Fibroblast of lung (primary cell): ENCODE measurements around the gene CSGALNACT2. TPM values are rescaled to one million over a fixed set of nuclear protein-coding genes. Genes with fewer than 3 reads are reported as not detected.

Experiments used
- DNase-seq, 2 donors: peaks; one replicate each; pipeline versions ENCODE4 v3.0.0 to v3.0.0-alpha.2; 2010; ENCODE audit warnings: low read depth in 2 of 2
- H2AFZ ChIP-seq: 2 replicates; pipeline ENCODE4 v1.5.1; 2012; ENCODE audit warnings: low read length, control low read depth, inconsistent platforms
- H3K27ac ChIP-seq: 2 replicates; pipeline ENCODE4 v1.5.1; 2011; ENCODE audit warnings: low read length, control low read depth; ENCODE audit not compliant: insufficient read depth
- H3K27me3 ChIP-seq: 2 replicates; pipeline ENCODE4 v1.5.1; 2011; ENCODE audit warnings: mild to moderate bottlenecking, low read length; ENCODE audit not compliant: control insufficient read depth, insufficient read depth
- H3K36me3 ChIP-seq: 2 replicates; pipeline ENCODE4 v1.5.1; 2011; ENCODE audit warnings: low read length; ENCODE audit not compliant: control insufficient read depth, insufficient read depth
- H3K4me1 ChIP-seq: 2 replicates; pipeline ENCODE4 v1.5.1; 2011; ENCODE audit warnings: low read length; ENCODE audit not compliant: control insufficient read depth, insufficient read depth; ENCODE audit errors: extremely low read depth
- H3K4me2 ChIP-seq: 2 replicates; pipeline ENCODE4 v1.5.1; 2011; ENCODE audit warnings: low read length, control low read depth; ENCODE audit not compliant: insufficient read depth; ENCODE audit errors: extremely low read depth
- H3K4me3 ChIP-seq, 4 experiments: fragments of 200-600 bp in 1 of 4; sonication (generic) in 1 of 4; replicated peaks in 1 of 4; 2 replicates each; pipeline ENCODE4 v1.5.1; 2011 to 2016; ENCODE audit warnings: low read length in 4 of 4, low read depth in 3 of 4, mild to moderate bottlenecking in 3 of 4, control low read depth in 2 of 4, inconsistent platforms in 1 of 4, mixed read lengths in 1 of 4; ENCODE audit not compliant: insufficient read depth in 1 of 4; ENCODE audit errors: control extremely low read depth in 1 of 4
- H3K79me2 ChIP-seq: 2 replicates; pipeline ENCODE4 v1.5.1; 2012; ENCODE audit warnings: mild to moderate bottlenecking, low read length, inconsistent platforms; ENCODE audit not compliant: control insufficient read depth, insufficient read depth
- H3K9ac ChIP-seq: 2 replicates; pipeline ENCODE4 v1.5.1; 2011; ENCODE audit warnings: mild to moderate bottlenecking, low read length, control low read depth; ENCODE audit not compliant: insufficient read depth
- H3K9me3 ChIP-seq: 2 replicates; pipeline ENCODE4 v1.5.1; 2012; ENCODE audit warnings: low read depth, low read length; ENCODE audit not compliant: control insufficient read depth, insufficient read depth
- H4K20me1 ChIP-seq: 2 replicates; pipeline ENCODE4 v1.5.1; 2011; ENCODE audit warnings: low read length; ENCODE audit not compliant: control insufficient read depth, insufficient read depth; ENCODE audit errors: extremely low read depth
- EZH2 ChIP-seq: IDR thresholded peaks from 2 replicates; pipeline ENCODE4 v1.5.1; 2012; ENCODE audit warnings: low read length, control low read depth, mild to moderate bottlenecking; ENCODE audit errors: missing control alignments
- polyA plus RNA-seq, 2 donors: library from polyadenylated mRNA; depleted of rRNA in 1 of 2; stranded (reverse) in 1 of 2; unstranded in 1 of 2; fragments of >200 nt; gene quantifications; 2 replicates each; pipeline ENCODE4 v1.2.1, GENCODE V29; 2011 to 2012; ENCODE audit warnings: missing spikeins in 1 of 2
- total RNA-seq: library from RNA; depleted of rRNA; stranded (reverse); fragments of >200 nt; gene quantifications from 2 replicates; pipeline ENCODE4 v1.2.1, GENCODE V29; 2014
- TF ChIP-seq, protein P1 (sequence below), 2 donors: IDR thresholded peaks in 1 of 2; conservative IDR thresholded peaks in 1 of 2; 1 replicate in 1 of 2; 2 replicates in 1 of 2; pipeline ENCODE4 v1.5.1; 2011 to 2012; ENCODE audit warnings: low read length in 2 of 2, control low read depth in 1 of 2, inconsistent platforms in 1 of 2, low read depth in 1 of 2, mild to moderate bottlenecking in 1 of 2

CSGALNACT2 gene
- total and polyA plus RNA-seq, 2 donors (not counting 1 experiment from before 2014, with no cell fraction given), result 38.6 to 46.9 TPM

DNA sequence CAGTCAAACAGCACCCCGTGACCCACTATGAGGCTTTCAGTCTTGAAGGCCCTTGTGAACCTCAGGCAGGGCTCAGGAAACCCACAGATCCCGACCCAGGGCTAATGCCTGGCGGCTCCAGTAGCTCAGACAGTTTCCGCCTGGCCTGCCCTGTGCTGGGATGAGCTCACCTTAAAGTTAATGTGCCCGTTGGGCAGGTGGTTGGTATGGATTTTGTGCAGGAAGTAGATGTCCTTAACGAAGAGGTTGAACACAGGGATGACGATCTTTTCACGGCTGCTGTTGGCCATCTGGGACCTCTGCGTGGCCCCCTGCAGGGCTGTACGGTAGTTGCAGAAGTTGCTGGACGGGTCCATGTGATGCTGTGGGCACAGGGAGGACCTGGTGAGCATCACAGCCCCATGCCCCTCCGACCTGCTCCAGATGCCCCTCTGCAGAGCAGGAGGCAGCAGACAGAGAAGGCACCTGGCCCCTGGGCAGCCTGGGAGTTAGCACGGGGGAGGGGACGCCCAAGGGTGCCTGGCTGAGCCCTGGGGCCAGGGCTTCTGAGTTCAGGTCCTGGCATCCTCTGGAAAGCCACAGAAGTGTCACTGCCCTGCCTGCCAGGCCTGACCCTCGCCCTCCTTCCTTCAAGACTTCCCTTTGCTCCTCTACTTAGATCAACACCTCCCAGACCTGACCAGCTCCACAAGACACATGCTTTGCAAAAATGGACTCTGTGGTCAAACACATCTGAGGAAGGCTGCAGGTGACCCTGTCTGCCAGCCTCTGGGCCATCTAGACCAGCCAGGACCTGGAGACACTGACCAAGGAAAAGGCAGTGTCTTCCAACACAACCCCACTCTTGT is 59.8 kb downstream of the CSGALNACT2 start:
- Histone ChIP-seq H3K9me3 (no peaks in the 10 kb centered on the region), H3K27ac (no peak overlapping the region), H3K4me2 (no peak overlapping the region), H3K79me2 (no peaks in the 10 kb centered on the region), H4K20me1 (no peaks in the 10 kb centered on the region), H3K36me3 (no peaks in the 10 kb centered on the region), H3K27me3 (no peaks in the 10 kb centered on the region), H2AFZ (no peak overlapping the region), H3K4me1 (no peaks in the 10 kb centered on the region), H3K9ac (no peak overlapping the region), H3K4me3 (no peak overlapping the region)
- TF ChIP-seq EZH2, result no peak
- TF ChIP-seq, protein P1, sequence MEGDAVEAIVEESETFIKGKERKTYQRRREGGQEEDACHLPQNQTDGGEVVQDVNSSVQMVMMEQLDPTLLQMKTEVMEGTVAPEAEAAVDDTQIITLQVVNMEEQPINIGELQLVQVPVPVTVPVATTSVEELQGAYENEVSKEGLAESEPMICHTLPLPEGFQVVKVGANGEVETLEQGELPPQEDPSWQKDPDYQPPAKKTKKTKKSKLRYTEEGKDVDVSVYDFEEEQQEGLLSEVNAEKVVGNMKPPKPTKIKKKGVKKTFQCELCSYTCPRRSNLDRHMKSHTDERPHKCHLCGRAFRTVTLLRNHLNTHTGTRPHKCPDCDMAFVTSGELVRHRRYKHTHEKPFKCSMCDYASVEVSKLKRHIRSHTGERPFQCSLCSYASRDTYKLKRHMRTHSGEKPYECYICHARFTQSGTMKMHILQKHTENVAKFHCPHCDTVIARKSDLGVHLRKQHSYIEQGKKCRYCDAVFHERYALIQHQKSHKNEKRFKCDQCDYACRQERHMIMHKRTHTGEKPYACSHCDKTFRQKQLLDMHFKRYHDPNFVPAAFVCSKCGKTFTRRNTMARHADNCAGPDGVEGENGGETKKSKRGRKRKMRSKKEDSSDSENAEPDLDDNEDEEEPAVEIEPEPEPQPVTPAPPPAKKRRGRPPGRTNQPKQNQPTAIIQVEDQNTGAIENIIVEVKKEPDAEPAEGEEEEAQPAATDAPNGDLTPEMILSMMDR (conservative IDR thresholded peaks at IDR 0.05 in 1 of 2, IDR thresholded peaks at IDR 0.05 in 1 of 2; ENCODE audit: low read depth in 1 of 2, low read length in 2 of 2), result peak; percentile 17 to 39
- DNase-seq, result no peak

DNA sequence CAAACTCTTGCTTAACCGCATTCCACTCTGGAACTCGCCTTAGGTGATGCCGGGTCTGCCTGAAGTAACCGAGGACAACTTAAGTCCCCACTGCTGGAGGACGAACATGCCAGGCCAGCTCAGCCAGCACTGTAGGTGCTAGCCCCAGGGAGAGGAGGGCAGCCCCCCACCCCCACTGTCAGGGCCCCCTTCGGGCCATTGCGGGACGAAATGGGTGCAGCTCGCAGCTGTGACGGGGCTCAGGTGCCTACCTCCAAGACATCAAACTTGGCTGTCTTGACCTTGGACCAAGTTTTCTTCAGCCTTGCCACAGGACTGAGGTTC is 60.4 kb downstream of the CSGALNACT2 start:
- Histone ChIP-seq H3K27me3 (no peaks in the 10 kb centered on the region), H4K20me1 (no peaks in the 10 kb centered on the region), H3K4me2 (no peak overlapping the region), H3K27ac (no peak overlapping the region), H3K9me3 (no peaks in the 10 kb centered on the region), H3K4me3 (no peak overlapping the region), H3K9ac (no peak overlapping the region), H3K4me1 (no peaks in the 10 kb centered on the region), H2AFZ (no peak overlapping the region), H3K36me3 (no peaks in the 10 kb centered on the region), H3K79me2 (no peaks in the 10 kb centered on the region)
- TF ChIP-seq, protein P1 (conservative IDR thresholded peaks at IDR 0.05 in 1 of 2, IDR thresholded peaks at IDR 0.05 in 1 of 2; ENCODE audit: low read depth in 1 of 2, low read length in 2 of 2), result no peak
- TF ChIP-seq EZH2, result no peak
- DNase-seq, result no peak

DNA sequence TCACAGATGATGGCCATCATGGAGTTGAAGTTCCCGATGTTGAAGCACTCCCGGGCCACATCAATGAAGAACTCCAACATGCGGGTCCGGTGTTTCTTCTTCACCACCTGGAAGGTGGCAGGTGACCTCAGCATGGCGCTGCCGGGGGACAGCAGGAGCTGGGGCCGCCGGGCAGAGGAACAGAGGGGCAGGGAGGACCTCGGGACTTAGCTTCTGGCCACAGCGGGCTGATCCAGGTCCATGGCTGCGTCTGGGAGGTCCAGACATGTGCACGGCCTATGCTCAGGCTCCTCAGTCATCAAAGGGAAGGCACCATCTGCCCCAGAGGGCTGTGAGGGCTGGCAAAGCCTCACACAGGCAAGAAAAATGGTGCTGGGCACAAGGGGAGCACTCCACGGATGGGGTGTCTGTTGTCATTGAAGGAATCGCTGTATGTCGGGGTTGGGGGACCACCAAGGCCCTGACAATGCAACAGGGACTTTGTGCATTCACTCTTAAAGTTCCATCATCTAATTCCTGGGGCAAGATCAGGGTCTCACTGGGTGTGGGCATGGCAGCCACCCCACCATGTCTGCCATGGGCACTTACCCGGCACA is 60.9 kb downstream of the CSGALNACT2 start:
- Histone ChIP-seq H3K79me2 (no peaks in the 10 kb centered on the region), H3K27me3 (no peaks in the 10 kb centered on the region), H3K27ac (no peak overlapping the region), H4K20me1 (no peaks in the 10 kb centered on the region), H3K9me3 (no peaks in the 10 kb centered on the region), H3K9ac (no peak overlapping the region), H3K4me3 (no peak overlapping the region), H2AFZ (no peak overlapping the region), H3K36me3 (no peaks in the 10 kb centered on the region), H3K4me2 (no peak overlapping the region), H3K4me1 (no peaks in the 10 kb centered on the region)
- no peak for DNase-seq
- TF ChIP-seq, protein P1 (conservative IDR thresholded peaks at IDR 0.05 in 1 of 2, IDR thresholded peaks at IDR 0.05 in 1 of 2; ENCODE audit: low read depth in 1 of 2, low read length in 2 of 2), result no peak
- TF ChIP-seq EZH2, result no peak
